RCC 7860 (cell line): ENCODE data around the gene TRIM41.
A peak's percentile ranks its signal among the peaks of the same experiment; 100 is the strongest.

Experiments used
- DNase-seq: peaks from one replicate; pipeline ENCODE4 v3.0.0-alpha.2; 2015; ENCODE audit warnings: low spot score
- FAIRE-seq: peaks from 2 replicates; lab custom pipeline; 2012; peaks lifted over from hg19 to GRCh38; lab: Jason Lieb, UNC

TRIM41 gene

GRCh38 chr5:181192337-181193046, 30.6 kb upstream of the TRIM41 start:
- DNase-seq = no peak
- no peak for FAIRE-seq

- FAIRE-seq (no peak), DNase-seq (no peak)
Measured at GRCh38 chr5:181193656-181194055, 29.4 kb upstream of the TRIM41 start.

- FAIRE-seq = no peak
Measured at GRCh38 chr5:181194489-181195248, 28.4 kb upstream of the TRIM41 start.

GRCh38 chr5:181195249-181195761, 27.8 kb upstream of the TRIM41 start:
- no peak for FAIRE-seq
- DNase-seq = no peak

More at GRCh38 chr5:181194489-181195248, 28.4 kb upstream of the TRIM41 start:
- no peak for DNase-seq

- no peak for DNase-seq
- no peak for FAIRE-seq
Measured at GRCh38 chr5:181197326-181197951, 25.6 kb upstream of the TRIM41 start.

GRCh38 chr5:181198106-181198685, 24.9 kb upstream of the TRIM41 start:
- no peak for FAIRE-seq
- no peak for DNase-seq

GRCh38 chr5:181198905-181199519, 24.1 kb upstream of the TRIM41 start:
- DNase-seq = no peak
- no peak for FAIRE-seq

GRCh38 chr5:181199881-181200638, 23.0 kb upstream of the TRIM41 start:
- DNase-seq (no peak), FAIRE-seq (no peak)

GRCh38 chr5:181200816-181201215, 22.3 kb upstream of the TRIM41 start:
- no peak for FAIRE-seq
- DNase-seq = no peak

GRCh38 chr5:181203093-181203711, 19.9 kb upstream of the TRIM41 start:
- FAIRE-seq = no peak
- DNase-seq = no peak

GRCh38 chr5:181203777-181204112, 19.3 kb upstream of the TRIM41 start:
- FAIRE-seq (no peak), DNase-seq (no peak)

- FAIRE-seq = no peak
- DNase-seq = no peak
Measured at GRCh38 chr5:181204113-181204825, 18.8 kb upstream of the TRIM41 start.

GRCh38 chr5:181204826-181205760, 18.0 kb upstream of the TRIM41 start, which contains the start of gene TRIM7:
Gene TRIM7 (minus strand): TSS chr5:181205196. CDS start chr5:181205110, 86 bp downstream.
- FAIRE-seq (no peak), DNase-seq (no peak)

GRCh38 chr5:181205761-181206649, 17.1 kb upstream of the TRIM41 start:
- FAIRE-seq (no peak), DNase-seq (no peak)

GRCh38 chr5:181207214-181207959, 15.7 kb upstream of the TRIM41 start:
- DNase-seq (peak; percentile 97), FAIRE-seq (peak; percentile 79)

- FAIRE-seq (no peak), DNase-seq (no peak)
Measured at GRCh38 chr5:181207960-181208253, 15.2 kb upstream of the TRIM41 start.
